HG02642 (cell line): Measurements from ENCODE around the gene EXOSC9.

Source experiments
- ATAC-seq: cut with Tn5 transposase; IDR thresholded peaks from one replicate; pipeline ENCODE4 v1.9.1; 2021; ENCODE audit warnings: mild to moderate bottlenecking; ENCODE audit not compliant: unreplicated experiment, poor library complexity

EXOSC9 gene

GRCh38 chr4:121822796-121823504, 21.8 kb downstream of the EXOSC9 start:
- peak; percentile 39 for ATAC-seq

GRCh38 chr4:121823505-121824170, 22.5 kb downstream of the EXOSC9 start, which contains the start of gene CCNA2:
TSS of gene CCNA2 (minus strand) at chr4:121823883. CDS start at chr4:121823628, 255 bp downstream.
- ATAC-seq, result peak; percentile 94

GRCh38 chr4:121824171-121824527, 23.0 kb downstream of the EXOSC9 start:
- ATAC-seq, result peak; percentile 3

- no peak for ATAC-seq
Measured at GRCh38 chr4:121824950-121825349, 23.8 kb downstream of the EXOSC9 start.

GRCh38 chr4:121827853-121828252, 26.7 kb downstream of the EXOSC9 start:
- no peak for ATAC-seq

GRCh38 chr4:121829511-121829910, 28.4 kb downstream of the EXOSC9 start:
- ATAC-seq, result no peak

- ATAC-seq, result no peak
Measured at GRCh38 chr4:121838136-121838535, 37.0 kb downstream of the EXOSC9 start.

- no peak for ATAC-seq
Measured at GRCh38 chr4:121842862-121843261, 41.7 kb downstream of the EXOSC9 start.

- no peak for ATAC-seq
Measured at GRCh38 chr4:121846662-121847061, 45.5 kb downstream of the EXOSC9 start.

- ATAC-seq, result no peak
Measured at GRCh38 chr4:121851354-121851753, 50.2 kb downstream of the EXOSC9 start.

GRCh38 chr4:121860121-121860520, 59.0 kb downstream of the EXOSC9 start:
- no peak for ATAC-seq

GRCh38 chr4:121861426-121861825, 60.3 kb downstream of the EXOSC9 start:
- ATAC-seq, result no peak

GRCh38 chr4:121863799-121864198, 62.7 kb downstream of the EXOSC9 start:
- no peak for ATAC-seq
